Fibroblast of lung (primary cell): ENCODE data around the gene SORCS2. TPM values are rescaled to one million over a fixed set of nuclear protein-coding genes. Genes with fewer than 3 reads are reported as not detected.
A peak's percentile ranks its signal among the peaks of the same experiment; 100 is the strongest.

Experiments used
- DNase-seq, 2 donors: peaks; one replicate each; pipeline versions ENCODE4 v3.0.0 to v3.0.0-alpha.2; 2010; ENCODE audit warnings: low read depth in 2 of 2
- H2AFZ ChIP-seq: 2 replicates; pipeline ENCODE4 v1.5.1; 2012; ENCODE audit warnings: low read length, control low read depth, inconsistent platforms
- H3K27ac ChIP-seq: 2 replicates; pipeline ENCODE4 v1.5.1; 2011; ENCODE audit warnings: low read length, control low read depth; ENCODE audit not compliant: insufficient read depth
- H3K27me3 ChIP-seq: 2 replicates; pipeline ENCODE4 v1.5.1; 2011; ENCODE audit warnings: mild to moderate bottlenecking, low read length; ENCODE audit not compliant: control insufficient read depth, insufficient read depth
- H3K36me3 ChIP-seq: 2 replicates; pipeline ENCODE4 v1.5.1; 2011; ENCODE audit warnings: low read length; ENCODE audit not compliant: control insufficient read depth, insufficient read depth
- H3K4me1 ChIP-seq: 2 replicates; pipeline ENCODE4 v1.5.1; 2011; ENCODE audit warnings: low read length; ENCODE audit not compliant: control insufficient read depth, insufficient read depth; ENCODE audit errors: extremely low read depth
- H3K4me2 ChIP-seq: 2 replicates; pipeline ENCODE4 v1.5.1; 2011; ENCODE audit warnings: low read length, control low read depth; ENCODE audit not compliant: insufficient read depth; ENCODE audit errors: extremely low read depth
- H3K4me3 ChIP-seq, 4 experiments: fragments of 200-600 bp in 1 of 4; sonication (generic) in 1 of 4; replicated peaks in 1 of 4; 2 replicates each; pipeline ENCODE4 v1.5.1; 2011 to 2016; ENCODE audit warnings: low read length in 4 of 4, low read depth in 3 of 4, mild to moderate bottlenecking in 3 of 4, control low read depth in 2 of 4, inconsistent platforms in 1 of 4, mixed read lengths in 1 of 4; ENCODE audit not compliant: insufficient read depth in 1 of 4; ENCODE audit errors: control extremely low read depth in 1 of 4
- H3K79me2 ChIP-seq: 2 replicates; pipeline ENCODE4 v1.5.1; 2012; ENCODE audit warnings: mild to moderate bottlenecking, low read length, inconsistent platforms; ENCODE audit not compliant: control insufficient read depth, insufficient read depth
- H3K9ac ChIP-seq: 2 replicates; pipeline ENCODE4 v1.5.1; 2011; ENCODE audit warnings: mild to moderate bottlenecking, low read length, control low read depth; ENCODE audit not compliant: insufficient read depth
- H3K9me3 ChIP-seq: 2 replicates; pipeline ENCODE4 v1.5.1; 2012; ENCODE audit warnings: low read depth, low read length; ENCODE audit not compliant: control insufficient read depth, insufficient read depth
- H4K20me1 ChIP-seq: 2 replicates; pipeline ENCODE4 v1.5.1; 2011; ENCODE audit warnings: low read length; ENCODE audit not compliant: control insufficient read depth, insufficient read depth; ENCODE audit errors: extremely low read depth
- CTCF ChIP-seq, 2 donors: IDR thresholded peaks in 1 of 2; conservative IDR thresholded peaks in 1 of 2; 1 replicate in 1 of 2; 2 replicates in 1 of 2; pipeline ENCODE4 v1.5.1; 2011 to 2012; ENCODE audit warnings: low read length in 2 of 2, control low read depth in 1 of 2, inconsistent platforms in 1 of 2, low read depth in 1 of 2, mild to moderate bottlenecking in 1 of 2
- EZH2 ChIP-seq: IDR thresholded peaks from 2 replicates; pipeline ENCODE4 v1.5.1; 2012; ENCODE audit warnings: low read length, control low read depth, mild to moderate bottlenecking; ENCODE audit errors: missing control alignments
- polyA plus RNA-seq, 2 donors: library from polyadenylated mRNA; depleted of rRNA in 1 of 2; stranded (reverse) in 1 of 2; unstranded in 1 of 2; fragments of >200 nt; gene quantifications; 2 replicates each; pipeline ENCODE4 v1.2.1, GENCODE V29; 2011 to 2012; ENCODE audit warnings: missing spikeins in 1 of 2
- total RNA-seq: library from RNA; depleted of rRNA; stranded (reverse); fragments of >200 nt; gene quantifications from 2 replicates; pipeline ENCODE4 v1.2.1, GENCODE V29; 2014

The SORCS2 gene
- total and polyA plus RNA-seq, 2 donors (not counting 1 experiment from before 2014, with no cell fraction given), result 0.17 to 0.41 TPM

DNA sequence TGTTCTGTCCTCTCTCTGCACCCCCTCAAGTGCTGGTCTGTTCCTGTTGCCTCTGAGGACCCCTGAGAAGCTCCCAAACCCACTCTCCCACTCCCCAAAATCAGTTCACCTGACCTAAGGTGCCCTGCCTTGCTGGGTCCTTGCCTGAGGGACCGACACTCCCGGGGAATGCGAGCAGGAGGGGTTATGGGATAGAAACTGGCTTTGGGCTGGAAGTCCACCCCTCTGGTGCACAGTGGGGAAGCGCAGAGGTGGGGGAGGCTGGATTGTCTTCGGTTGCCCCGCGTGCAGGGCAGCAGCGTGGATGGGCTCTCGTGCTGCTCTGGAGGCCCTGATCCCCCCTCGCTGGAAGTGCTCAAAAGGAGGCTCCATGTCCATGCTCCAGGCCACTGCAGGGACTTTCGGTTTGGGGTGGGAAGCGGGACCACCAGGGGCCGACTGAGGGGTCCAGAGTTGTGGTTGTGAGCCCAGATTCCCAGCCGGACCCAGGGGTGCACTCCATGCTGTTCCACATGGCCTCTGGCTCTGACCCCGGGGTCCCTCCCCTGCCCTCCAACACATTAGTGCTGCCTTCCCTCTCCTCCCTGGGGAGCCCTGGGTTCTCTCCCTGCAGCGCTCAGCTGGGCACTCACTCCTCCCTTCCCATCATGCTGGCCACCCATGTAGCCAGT, 7.6 kb downstream of the SORCS2 start:
- no peak overlapping the region for H3K4me3 ChIP-seq
- H3K36me3 ChIP-seq, result no peaks in the 10 kb centered on the region
- H4K20me1 ChIP-seq, result no peaks in the 10 kb centered on the region
- no peak for TF ChIP-seq EZH2
- no peak for TF ChIP-seq CTCF (conservative IDR thresholded peaks at IDR 0.05 in 1 of 2, IDR thresholded peaks at IDR 0.05 in 1 of 2; ENCODE audit: low read depth in 1 of 2, low read length in 2 of 2)
- no peaks in the 10 kb centered on the region for H3K4me1 ChIP-seq
- H3K4me2 ChIP-seq, result no peak overlapping the region
- no peak for DNase-seq
- H3K27ac ChIP-seq, result no peak overlapping the region
- H3K79me2 ChIP-seq, result no peaks in the 10 kb centered on the region
- H3K9ac ChIP-seq, result no peak overlapping the region
- peaks cover 12% of the 10 kb centered on the region for H3K27me3 ChIP-seq
- no peaks in the 10 kb centered on the region for H3K9me3 ChIP-seq
- no peak overlapping the region for H2AFZ ChIP-seq

DNA sequence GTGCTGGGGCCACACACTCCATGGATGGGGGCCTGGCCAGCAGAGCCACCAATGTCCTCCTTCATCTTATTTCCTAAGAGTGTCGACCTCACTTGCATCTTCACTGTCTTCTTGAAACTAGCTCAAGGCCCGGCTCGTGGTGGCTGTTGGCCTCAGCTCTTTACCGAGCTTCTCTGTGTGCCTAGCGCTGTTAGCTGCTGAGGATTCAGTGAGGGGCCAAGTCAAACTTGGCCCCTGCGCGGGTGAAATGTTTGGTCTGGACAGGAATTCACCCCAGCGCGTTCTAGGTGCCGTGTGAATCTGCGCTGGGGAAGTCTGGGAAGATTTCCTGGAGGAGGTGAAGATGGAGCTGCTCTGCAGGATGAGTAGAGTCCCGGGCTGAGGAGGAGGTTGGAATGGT, 8.5 kb downstream of the SORCS2 start:
- Histone ChIP-seq H3K4me1 (no peaks in the 10 kb centered on the region), H3K27ac (no peak overlapping the region), H3K79me2 (no peaks in the 10 kb centered on the region), H3K4me3 (no peak overlapping the region), H3K9ac (no peak overlapping the region), H3K27me3 (peaks cover 11% of the 10 kb centered on the region), H2AFZ (no peak overlapping the region), H3K9me3 (no peaks in the 10 kb centered on the region), H4K20me1 (no peaks in the 10 kb centered on the region), H3K4me2 (no peak overlapping the region), H3K36me3 (no peaks in the 10 kb centered on the region)
- no peak for DNase-seq
- TF ChIP-seq CTCF (conservative IDR thresholded peaks at IDR 0.05 in 1 of 2, IDR thresholded peaks at IDR 0.05 in 1 of 2; ENCODE audit: low read depth in 1 of 2, low read length in 2 of 2), result no peak
- no peak for TF ChIP-seq EZH2

- Histone ChIP-seq H3K27ac (no peak overlapping the region), H3K9ac (no peak overlapping the region), H3K36me3 (no peaks in the 10 kb centered on the region), H2AFZ (no peak overlapping the region), H3K27me3 (peaks cover 5% of the 10 kb centered on the region), H3K4me3 (no peak overlapping the region), H3K4me2 (no peak overlapping the region), H3K9me3 (no peaks in the 10 kb centered on the region), H3K79me2 (no peaks in the 10 kb centered on the region), H3K4me1 (peaks cover 4% of the 10 kb centered on the region), H4K20me1 (no peaks in the 10 kb centered on the region)
- DNase-seq, result peak in 1 of 2 donors; percentile 61
- TF ChIP-seq CTCF (conservative IDR thresholded peaks at IDR 0.05 in 1 of 2, IDR thresholded peaks at IDR 0.05 in 1 of 2; ENCODE audit: low read depth in 1 of 2, low read length in 2 of 2) (no peak), EZH2 (no peak)
These were observed 9.3 kb downstream of the SORCS2 start for GRCh38 chr4:7201420-7202305.
